ENCODE measurements around the gene MACO1.
"Not testable (repeated sequence)": the region's sequence is repeated elsewhere in the genome, so short reads cannot be mapped to it uniquely, and the experiment has no call there.

The MACO1 gene

DNA sequence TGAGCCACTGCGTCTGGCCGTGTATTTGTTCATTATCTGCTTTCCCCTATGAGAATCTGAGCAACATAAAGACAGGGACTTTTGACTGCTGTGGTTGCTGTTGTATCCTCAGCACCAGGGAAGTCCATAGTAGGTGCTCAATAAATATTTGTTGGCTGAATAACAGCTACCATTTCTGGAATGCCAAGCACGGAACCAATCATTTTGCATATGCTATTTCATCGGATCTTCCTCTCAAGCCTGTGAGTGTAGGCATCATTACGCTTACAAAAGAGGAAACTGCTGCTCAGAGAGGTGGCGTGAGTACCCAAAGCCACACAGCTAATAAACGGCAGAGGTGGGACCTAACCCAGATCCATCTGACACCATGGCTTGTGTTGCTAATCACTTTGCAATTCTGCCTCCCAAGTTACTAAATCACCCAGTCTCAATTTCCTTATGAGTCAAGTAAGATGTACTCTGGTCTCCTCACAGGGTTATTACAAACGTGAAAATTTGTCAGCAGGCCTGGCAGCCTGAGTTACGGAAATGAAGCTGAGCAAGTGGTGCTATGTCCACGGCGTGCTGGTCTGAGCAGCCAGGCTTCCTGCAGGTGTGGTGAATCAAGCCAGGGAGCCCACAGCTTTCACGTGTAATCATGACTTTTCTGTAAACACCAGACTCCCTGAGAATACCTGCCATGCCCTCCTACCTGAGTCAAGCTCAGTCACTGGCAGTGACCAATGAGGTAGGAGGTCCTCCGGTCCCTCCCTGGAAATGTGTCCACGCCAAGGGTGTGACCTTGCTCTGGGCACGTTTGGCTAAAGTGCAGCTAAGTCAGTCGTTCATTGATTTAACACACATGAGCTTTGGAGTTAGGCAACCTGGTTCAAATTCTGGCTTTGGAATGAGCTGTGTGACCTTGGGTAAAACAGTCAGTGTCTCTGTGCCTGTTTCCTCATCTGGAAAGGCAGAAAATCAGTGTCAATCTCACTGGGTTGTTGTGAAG is 5.3 kb upstream of the MACO1 start:
- DNase-seq: no peak

DNA sequence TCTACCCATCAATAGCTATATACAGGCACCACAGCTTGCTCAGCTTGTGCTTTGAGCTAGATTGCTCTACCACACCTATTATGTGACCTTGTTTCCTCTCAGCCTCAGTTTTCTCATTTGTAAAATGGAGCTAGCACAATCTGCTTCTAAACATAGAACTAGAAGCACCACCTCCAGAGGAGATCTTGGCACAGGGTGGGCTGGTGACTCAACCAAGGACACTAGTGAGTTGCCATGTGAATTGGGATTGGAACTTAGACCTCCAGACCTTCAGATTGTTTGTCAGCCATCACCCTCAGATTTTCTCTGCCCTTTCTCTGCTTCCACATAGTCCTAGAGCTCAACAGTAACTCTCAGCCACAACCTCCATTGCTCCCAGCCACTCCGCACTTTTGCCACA is 3.0 kb upstream of the MACO1 start:
- DNase-seq: no peak

DNA sequence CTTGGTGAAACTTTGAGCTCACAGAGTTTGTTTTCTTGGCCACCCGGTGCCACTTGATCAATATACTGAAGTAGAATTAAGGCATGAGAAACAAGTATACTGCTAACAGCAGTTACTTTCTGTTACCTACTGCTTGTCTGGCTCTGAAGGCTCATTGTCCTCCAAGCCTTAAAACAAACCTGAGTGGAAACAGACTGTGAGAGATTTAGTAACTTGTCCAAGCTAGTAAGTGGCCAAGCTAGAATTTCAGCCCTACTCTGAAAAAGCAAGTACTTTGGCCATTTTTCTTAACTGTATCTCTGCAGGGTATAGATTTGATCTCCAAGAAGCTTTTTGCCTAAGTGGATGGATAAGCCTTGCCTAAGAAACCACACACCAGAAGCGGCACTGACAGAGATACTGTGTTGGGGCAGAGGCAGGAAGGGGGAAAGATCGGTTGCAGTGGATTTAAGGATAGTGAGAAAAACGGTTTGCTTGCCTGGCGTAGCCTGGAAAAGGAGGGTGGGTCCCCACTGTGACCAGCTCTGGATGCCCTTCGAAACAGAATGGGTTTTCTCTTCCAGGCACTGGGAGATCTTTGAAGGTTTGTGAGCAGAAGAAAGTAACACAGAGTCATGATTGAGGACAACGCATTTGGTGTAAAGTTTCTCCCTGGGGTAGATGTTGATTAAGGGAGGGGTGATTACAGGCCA is 2.1 kb upstream of the MACO1 start:
- DNase-seq: no peak

DNA sequence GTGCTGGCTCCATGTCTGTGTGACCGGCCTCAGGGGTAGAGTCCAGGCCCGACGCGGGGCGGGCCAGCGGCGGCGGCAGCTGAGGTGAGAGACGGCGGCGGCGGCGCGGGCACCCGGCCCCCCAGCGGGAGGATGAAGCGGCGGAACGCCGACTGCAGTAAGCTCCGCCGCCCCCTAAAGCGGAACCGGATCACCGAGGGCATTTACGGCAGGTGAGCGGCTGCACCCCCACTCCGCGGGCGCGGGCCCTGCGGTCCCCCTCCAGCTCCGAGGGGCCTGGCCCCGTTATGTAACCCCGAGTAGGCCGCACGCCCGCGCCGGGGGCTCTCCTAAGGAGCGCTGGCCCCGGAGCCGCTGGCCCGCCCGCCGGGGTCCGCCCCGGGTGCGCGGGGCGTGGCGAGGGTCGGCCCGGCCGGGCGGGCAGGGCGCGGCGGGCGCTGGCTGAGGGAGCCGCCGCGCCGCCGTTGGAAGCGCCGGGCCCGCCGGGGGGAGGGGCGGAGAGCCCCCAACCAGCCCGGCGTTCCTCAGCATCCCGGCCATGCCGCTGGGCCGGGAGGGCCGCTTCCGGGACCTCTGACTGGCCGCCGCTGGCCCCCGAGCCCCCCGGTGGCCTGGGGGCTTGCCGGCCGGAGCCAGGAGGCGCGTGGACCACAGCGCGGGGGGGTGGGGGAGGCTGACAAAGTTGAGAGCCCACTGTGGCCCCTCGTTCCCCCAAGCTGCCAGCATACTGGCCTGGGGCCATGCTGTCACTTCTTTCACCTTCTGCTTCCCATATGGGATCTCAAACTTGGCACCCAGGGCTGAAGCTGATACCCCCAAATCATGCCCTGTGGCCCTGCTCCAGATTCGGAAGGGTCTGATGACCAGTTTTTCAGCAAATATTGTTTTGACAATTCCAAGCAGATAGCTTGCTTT is 527 bp downstream of the MACO1 start:
- peak; percentile 25 to 92 (median 82) for DNase-seq

DNA sequence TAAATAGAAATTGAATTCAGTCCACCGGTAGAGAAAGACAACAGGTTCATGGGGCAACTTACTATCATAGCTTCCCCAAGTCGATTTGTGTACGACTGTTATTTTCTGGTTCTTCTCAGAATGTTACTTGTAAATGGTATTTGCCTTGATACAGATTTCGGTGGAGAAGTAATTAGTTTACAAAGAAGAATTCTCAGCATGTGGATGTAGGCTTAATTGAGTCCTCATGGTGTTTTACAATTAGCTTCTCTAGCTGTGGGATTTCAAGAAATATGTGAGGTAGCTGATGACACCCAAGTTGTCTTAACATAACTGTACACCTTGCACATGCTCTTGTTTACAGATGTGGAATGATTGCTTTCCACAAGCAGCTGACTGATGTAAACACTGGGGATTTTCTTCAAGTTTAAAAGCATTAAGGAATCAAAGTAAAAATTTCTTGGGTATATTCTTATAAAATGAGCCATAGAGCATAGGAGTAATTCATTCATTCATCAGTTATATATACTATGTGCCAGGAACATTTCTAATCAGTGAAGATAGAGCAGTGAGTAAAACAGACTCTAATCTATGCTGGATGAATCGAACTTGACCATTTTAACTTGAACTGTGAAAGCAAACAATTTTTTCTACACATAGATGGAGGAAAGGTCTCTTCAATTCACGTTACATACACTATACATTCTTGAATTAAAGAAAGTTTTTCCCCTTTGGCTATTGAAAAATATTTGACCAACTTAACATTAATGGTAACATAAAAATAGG is 1.4 kb downstream of the MACO1 start:
- peak in 1 of 6 experiments; percentile 26 for DNase-seq

GRCh38 chr1:25432749-25433388 is 2.2 kb downstream of the MACO1 start:
- DNase-seq: no peak

DNA sequence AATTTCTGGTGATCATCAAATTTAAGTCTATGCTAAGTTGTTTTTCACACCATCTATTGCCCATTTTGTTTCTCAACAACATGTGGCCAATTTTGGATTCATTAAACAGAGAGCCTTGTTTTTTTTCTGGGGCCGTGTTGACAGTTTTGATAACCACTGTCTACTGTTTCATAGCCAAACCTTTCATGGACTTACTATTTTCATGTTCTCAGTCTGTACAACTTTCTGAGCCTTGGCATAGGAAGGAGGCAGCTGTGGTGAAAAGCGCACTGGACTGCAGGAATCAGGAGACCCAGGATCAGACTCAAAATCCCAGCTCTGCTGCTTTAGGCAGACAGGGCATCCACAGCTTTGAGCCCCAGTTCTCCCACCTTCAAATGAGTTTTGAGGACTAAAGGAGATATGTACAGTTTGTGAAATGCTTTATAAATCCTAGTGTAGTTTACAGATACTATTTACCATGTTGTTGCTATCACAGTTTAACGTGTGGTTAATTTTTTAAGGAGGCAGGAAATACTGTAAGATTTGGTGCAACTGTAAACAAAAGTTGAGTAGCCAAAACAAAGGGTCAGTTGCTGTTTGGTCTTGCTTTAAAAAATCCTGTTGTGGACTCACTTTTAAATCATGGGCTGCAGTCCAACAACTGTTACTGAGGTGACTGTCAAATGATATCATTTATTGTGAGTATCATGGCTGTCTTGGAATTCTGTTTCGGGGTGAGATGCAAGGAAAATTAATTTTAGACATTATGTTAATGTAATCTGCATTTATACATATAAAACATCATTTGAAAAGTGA is 2.9 kb downstream of the MACO1 start:
- no peak for DNase-seq

GRCh38 chr1:25435397-25436108 is 4.9 kb downstream of the MACO1 start:
- no peak for DNase-seq

DNA sequence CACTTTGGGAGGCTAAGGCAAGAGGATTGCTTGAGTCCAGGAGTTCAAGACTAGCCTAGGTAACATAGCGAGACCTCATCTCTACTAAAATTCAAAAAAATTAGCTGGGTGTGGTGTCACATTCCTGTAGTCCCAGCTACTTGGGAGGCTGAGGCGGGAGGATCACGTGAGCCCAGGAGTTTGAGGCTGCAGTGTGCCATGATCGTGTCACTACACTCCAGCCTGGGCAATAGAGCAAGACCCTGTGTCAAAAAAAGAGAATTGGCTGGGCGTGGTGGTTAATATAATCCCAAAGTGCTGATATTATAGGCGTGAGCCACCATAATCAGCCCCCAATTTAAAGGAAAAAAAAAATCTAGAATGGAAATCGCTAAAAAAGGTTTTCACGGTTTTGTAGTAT is 7.0 kb downstream of the MACO1 start:
- DNase-seq: no peak

DNA sequence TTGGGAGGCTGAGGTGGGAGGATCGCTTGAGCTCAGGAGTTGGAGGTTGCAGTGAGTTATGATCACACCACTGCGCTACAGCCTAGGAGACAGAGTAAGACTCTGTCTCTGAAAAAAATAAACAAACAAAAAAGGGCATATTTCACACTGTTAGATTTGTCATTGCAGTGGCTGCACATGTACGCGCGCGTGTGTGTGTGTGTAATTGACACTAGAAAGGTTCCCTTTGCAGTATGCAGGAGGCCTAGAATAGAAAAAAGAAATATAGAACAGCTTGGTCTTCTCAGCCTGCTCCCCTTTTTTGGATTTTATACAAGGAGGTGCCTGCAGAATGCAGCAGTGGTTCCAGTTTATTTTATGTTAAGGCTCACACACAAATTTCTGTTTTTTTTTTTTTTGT is 8.6 kb downstream of the MACO1 start:
- DNase-seq: no peak

DNA sequence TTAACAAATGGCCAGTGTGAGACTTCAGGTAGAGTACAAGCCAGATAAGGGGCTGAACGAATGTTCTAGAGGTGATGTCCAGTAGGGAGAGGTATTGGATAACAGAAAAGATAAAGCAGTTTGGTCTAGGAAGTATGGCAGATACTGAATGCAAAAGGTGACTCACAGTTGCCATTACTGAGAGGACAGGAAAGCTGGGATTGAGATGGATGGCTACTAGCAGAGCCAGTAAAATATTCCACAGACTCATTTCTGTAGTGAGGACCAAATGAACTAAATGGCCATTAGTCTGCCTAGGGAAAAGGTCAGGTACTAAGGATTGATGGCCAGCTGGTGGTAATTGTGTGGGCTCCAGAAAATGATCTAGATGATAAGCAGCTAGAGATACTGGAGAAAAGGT is 11.5 kb downstream of the MACO1 start:
- DNase-seq: no peak

- peak in 3 of 6 experiments; percentile 12 to 41 (median 39) for DNase-seq
Observed at GRCh38 chr1:25443030-25443699, 12.5 kb downstream of the MACO1 start.

- not testable (repeated sequence) for DNase-seq
Observed at GRCh38 chr1:25444604-25445003, 13.9 kb downstream of the MACO1 start.

GRCh38 chr1:25445993-25446538 is 15.4 kb downstream of the MACO1 start:
- DNase-seq: no peak

- no peak for DNase-seq
Observed at GRCh38 chr1:25447547-25447946, 16.9 kb downstream of the MACO1 start.

- DNase-seq: no peak
Observed at GRCh38 chr1:25450891-25451290, 20.2 kb downstream of the MACO1 start.

GRCh38 chr1:25451908-25452307 is 21.2 kb downstream of the MACO1 start:
- no peak for DNase-seq

GRCh38 chr1:25456502-25456901 is 25.8 kb downstream of the MACO1 start:
- no peak for DNase-seq
